ENCODE measurements around the gene SNX11. TPM values are rescaled to one million over a fixed set of nuclear protein-coding genes. Genes with fewer than 3 reads are reported as not detected.

The SNX11 gene
- total RNA-seq, 1 donor = 20.6 TPM

DNA sequence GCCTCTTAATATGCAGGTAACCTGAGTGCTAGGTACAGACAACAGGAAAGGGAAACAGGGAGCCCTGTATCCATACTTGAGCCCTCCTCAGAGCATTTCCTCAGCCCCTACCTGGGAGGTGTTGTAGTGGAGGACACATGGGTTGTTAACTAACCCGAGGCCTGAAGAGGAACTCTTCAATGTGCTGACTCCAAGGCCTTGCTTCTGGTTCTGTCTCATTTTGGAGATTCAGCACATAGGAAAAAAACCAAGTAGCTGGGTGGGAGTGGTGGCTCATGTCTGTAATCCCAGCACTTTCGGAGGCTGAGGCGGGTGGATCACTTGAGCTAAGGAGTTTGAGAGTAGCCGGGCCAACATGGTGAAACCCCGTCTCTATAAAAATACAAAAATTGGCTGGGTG is 24.8 kb downstream of the SNX11 start:
- no peak overlapping the region for H3K4me3 ChIP-seq (ENCODE audit: insufficient read depth, low read length)
- H3K79me2 ChIP-seq (ENCODE audit: insufficient read depth, low read length) = no peaks in the 10 kb centered on the region
- peaks cover 2% of the 10 kb centered on the region for H3K4me1 ChIP-seq (ENCODE audit: insufficient read depth, low read length)
- TF ChIP-seq, protein P1, sequence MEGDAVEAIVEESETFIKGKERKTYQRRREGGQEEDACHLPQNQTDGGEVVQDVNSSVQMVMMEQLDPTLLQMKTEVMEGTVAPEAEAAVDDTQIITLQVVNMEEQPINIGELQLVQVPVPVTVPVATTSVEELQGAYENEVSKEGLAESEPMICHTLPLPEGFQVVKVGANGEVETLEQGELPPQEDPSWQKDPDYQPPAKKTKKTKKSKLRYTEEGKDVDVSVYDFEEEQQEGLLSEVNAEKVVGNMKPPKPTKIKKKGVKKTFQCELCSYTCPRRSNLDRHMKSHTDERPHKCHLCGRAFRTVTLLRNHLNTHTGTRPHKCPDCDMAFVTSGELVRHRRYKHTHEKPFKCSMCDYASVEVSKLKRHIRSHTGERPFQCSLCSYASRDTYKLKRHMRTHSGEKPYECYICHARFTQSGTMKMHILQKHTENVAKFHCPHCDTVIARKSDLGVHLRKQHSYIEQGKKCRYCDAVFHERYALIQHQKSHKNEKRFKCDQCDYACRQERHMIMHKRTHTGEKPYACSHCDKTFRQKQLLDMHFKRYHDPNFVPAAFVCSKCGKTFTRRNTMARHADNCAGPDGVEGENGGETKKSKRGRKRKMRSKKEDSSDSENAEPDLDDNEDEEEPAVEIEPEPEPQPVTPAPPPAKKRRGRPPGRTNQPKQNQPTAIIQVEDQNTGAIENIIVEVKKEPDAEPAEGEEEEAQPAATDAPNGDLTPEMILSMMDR (IDR thresholded peaks at IDR 0.05; ENCODE audit: extremely low read depth, low read depth, low read length) = no peak
- no peaks in the 10 kb centered on the region for H4K20me1 ChIP-seq (ENCODE audit: insufficient read depth, low read length)
- H3K9me3 ChIP-seq (ENCODE audit: low read depth, low read length) = no peaks in the 10 kb centered on the region
- no peak overlapping the region for H2AFZ ChIP-seq (ENCODE audit: low read length)
- H3K27ac ChIP-seq (ENCODE audit: low read depth, low read length) = no peak overlapping the region
- H3K4me2 ChIP-seq (ENCODE audit: insufficient read depth, low read length) = no peak overlapping the region
- H3K27me3 ChIP-seq (ENCODE audit: insufficient read depth, low read length) = peaks cover 15% of the 10 kb centered on the region
- DNase-seq (ENCODE audit: insufficient read length, low spot score, missing footprints) = no peak
- no peaks in the 10 kb centered on the region for H3K36me3 ChIP-seq (ENCODE audit: insufficient read depth, low read length)

DNA sequence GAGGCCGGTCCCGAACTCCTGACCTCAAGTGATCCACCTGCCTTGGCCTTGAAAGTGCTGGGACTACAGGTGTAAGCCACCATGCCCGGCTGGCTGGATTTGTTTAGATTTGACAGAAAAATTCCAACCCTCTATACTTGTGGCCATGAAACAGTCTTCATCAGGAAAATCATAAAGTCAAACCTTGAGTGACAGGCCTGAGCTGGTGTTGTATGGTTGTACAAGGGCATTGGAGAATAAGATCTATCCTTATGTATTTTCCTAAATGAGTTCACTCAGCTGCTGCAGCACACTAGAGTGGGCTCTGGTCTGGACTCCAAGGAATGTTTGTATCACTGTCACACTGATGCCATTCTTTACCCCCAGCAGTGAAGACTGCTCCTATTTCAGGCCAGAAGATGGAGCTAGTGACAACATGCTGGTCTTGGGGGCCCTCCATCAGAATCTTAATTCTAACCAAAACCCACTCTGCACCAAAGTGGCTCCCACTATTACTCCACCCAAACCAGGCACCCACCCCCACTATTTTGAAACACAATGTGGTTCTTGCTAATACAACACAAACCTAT is 27.4 kb downstream of the SNX11 start:
- DNase-seq (ENCODE audit: insufficient read length, low spot score, missing footprints) = no peak
- no peaks in the 10 kb centered on the region for H3K4me1 ChIP-seq (ENCODE audit: insufficient read depth, low read length)
- H3K79me2 ChIP-seq (ENCODE audit: insufficient read depth, low read length) = no peaks in the 10 kb centered on the region
- H3K4me3 ChIP-seq (ENCODE audit: insufficient read depth, low read length) = no peak overlapping the region
- H3K4me2 ChIP-seq (ENCODE audit: insufficient read depth, low read length) = no peak overlapping the region
- no peaks in the 10 kb centered on the region for H3K9me3 ChIP-seq (ENCODE audit: low read depth, low read length)
- no peaks in the 10 kb centered on the region for H3K36me3 ChIP-seq (ENCODE audit: insufficient read depth, low read length)
- H2AFZ ChIP-seq (ENCODE audit: low read length) = no peak overlapping the region
- peaks cover 16% of the 10 kb centered on the region for H3K27me3 ChIP-seq (ENCODE audit: insufficient read depth, low read length)
- no peaks in the 10 kb centered on the region for H4K20me1 ChIP-seq (ENCODE audit: insufficient read depth, low read length)
- H3K27ac ChIP-seq (ENCODE audit: low read depth, low read length) = no peak overlapping the region
- TF ChIP-seq, protein P1 (IDR thresholded peaks at IDR 0.05; ENCODE audit: extremely low read depth, low read depth, low read length) = peak; percentile 37

DNA sequence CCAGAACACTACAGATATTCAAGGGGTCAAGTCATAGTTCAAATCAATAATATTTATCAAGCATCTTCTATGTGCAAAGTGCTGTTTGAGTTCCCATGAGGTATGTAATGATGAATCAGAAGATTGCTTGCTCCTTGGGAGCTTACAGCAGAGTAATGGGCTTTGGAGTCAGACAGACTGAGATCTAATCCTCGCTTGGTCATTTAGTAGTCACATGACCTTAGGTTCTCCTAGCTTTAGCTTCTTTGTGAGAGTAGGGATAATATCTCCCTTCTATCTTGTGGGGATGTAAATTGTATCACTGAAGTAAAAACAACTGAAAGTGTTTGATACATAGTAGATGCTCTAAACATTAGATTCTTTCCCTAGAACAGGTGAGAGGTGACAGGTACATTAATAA is 30.1 kb downstream of the SNX11 start:
- DNase-seq (ENCODE audit: insufficient read length, low spot score, missing footprints) = no peak
- no peak overlapping the region for H3K27ac ChIP-seq (ENCODE audit: low read depth, low read length)
- peaks cover 38% of the 10 kb centered on the region for H3K27me3 ChIP-seq (ENCODE audit: insufficient read depth, low read length)
- no peak overlapping the region for H3K4me2 ChIP-seq (ENCODE audit: insufficient read depth, low read length)
- no peaks in the 10 kb centered on the region for H3K36me3 ChIP-seq (ENCODE audit: insufficient read depth, low read length)
- TF ChIP-seq, protein P1 (IDR thresholded peaks at IDR 0.05; ENCODE audit: extremely low read depth, low read depth, low read length) = no peak
- no peaks in the 10 kb centered on the region for H3K4me1 ChIP-seq (ENCODE audit: insufficient read depth, low read length)
- no peak overlapping the region for H3K4me3 ChIP-seq (ENCODE audit: insufficient read depth, low read length)
- H4K20me1 ChIP-seq (ENCODE audit: insufficient read depth, low read length) = no peaks in the 10 kb centered on the region
- no peaks in the 10 kb centered on the region for H3K79me2 ChIP-seq (ENCODE audit: insufficient read depth, low read length)
- H3K9me3 ChIP-seq (ENCODE audit: low read depth, low read length) = no peaks in the 10 kb centered on the region
- no peak overlapping the region for H2AFZ ChIP-seq (ENCODE audit: low read length)

DNA sequence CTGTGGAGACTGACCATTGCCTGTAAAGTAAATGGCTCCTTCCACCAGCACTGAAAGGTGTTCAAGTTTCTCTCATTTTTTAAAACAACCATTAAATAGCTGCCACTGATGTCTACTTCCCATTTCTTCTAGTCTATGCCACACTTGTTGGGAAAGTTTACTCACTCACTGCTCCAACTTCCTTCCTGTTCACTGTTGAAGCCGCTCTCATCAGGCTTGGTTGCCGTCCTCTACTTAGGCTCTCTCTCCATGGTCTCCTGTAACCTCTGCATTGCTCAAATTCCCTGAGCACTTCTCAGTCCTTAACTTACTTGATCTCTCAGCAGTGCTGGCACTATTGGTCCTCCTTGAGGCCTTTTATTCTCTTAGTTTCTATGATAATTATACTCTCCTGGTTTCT is 32.4 kb downstream of the SNX11 start:
- Histone ChIP-seq H3K9me3 (ENCODE audit: low read depth, low read length) (no peaks in the 10 kb centered on the region), H3K36me3 (ENCODE audit: insufficient read depth, low read length) (no peaks in the 10 kb centered on the region), H3K27me3 (ENCODE audit: insufficient read depth, low read length) (peaks cover 46% of the 10 kb centered on the region), H4K20me1 (ENCODE audit: insufficient read depth, low read length) (no peaks in the 10 kb centered on the region), H3K79me2 (ENCODE audit: insufficient read depth, low read length) (no peaks in the 10 kb centered on the region), H3K27ac (ENCODE audit: low read depth, low read length) (no peak overlapping the region), H3K4me2 (ENCODE audit: insufficient read depth, low read length) (no peak overlapping the region), H3K4me3 (ENCODE audit: insufficient read depth, low read length) (no peak overlapping the region), H2AFZ (ENCODE audit: low read length) (no peak overlapping the region), H3K4me1 (ENCODE audit: insufficient read depth, low read length) (no peaks in the 10 kb centered on the region)
- DNase-seq (ENCODE audit: insufficient read length, low spot score, missing footprints) = no peak
- TF ChIP-seq, protein P1 (IDR thresholded peaks at IDR 0.05; ENCODE audit: extremely low read depth, low read depth, low read length) = no peak

Data from osteoblast (primary cell).